Kidney (tissue), 14 donors: ENCODE results near the gene TGM1. TPM values are rescaled to one million over a fixed set of nuclear protein-coding genes. Genes with fewer than 3 reads are reported as not detected.

ENCODE experiments used
- DNase-seq, 5 donors: peaks; one replicate each; pipeline ENCODE4 v3.0.0-alpha.2; 2013 to 2020
- FAIRE-seq: peaks from 2 replicates; lab custom pipeline; 2012; peaks lifted over from hg19 to GRCh38; lab: Jason Lieb, UNC
- H3K27ac ChIP-seq, 2 donors: one replicate each; pipeline ENCODE4 v1.7.0; 2013; ENCODE audit warnings: low read depth in 2 of 2, low read length in 2 of 2, inconsistent platforms in 1 of 2
- H3K27me3 ChIP-seq: one replicate; pipeline ENCODE4 v1.7.1; 2013; ENCODE audit warnings: low read length, inconsistent platforms; ENCODE audit not compliant: control insufficient read depth, insufficient read depth
- H3K36me3 ChIP-seq, 3 donors: one replicate each; pipeline versions ENCODE4 v1.7.0 to v1.7.1; 2013; ENCODE audit warnings: low read length in 3 of 3, control low read depth in 1 of 3, inconsistent platforms in 1 of 3; ENCODE audit not compliant: insufficient read depth in 3 of 3, control insufficient read depth in 2 of 3
- H3K4me1 ChIP-seq, 3 donors: one replicate each; pipeline versions ENCODE4 v1.7.0 to v1.7.1; 2013; ENCODE audit warnings: low read length in 3 of 3, inconsistent platforms in 1 of 3, low read depth in 1 of 3; ENCODE audit not compliant: control insufficient read depth in 2 of 3, insufficient read depth in 2 of 3
- H3K4me3 ChIP-seq, 3 donors: one replicate each; pipeline versions ENCODE4 v1.7.0 to v1.8.1; 2013; ENCODE audit warnings: low read length in 3 of 3, control low read depth in 1 of 3, inconsistent platforms in 1 of 3
- H3K9ac ChIP-seq, 3 donors: one replicate each; pipeline versions ENCODE4 v1.7.0 to v1.7.1; 2013; ENCODE audit warnings: low read length in 3 of 3, control low read depth in 1 of 3, inconsistent platforms in 1 of 3
- H3K9me3 ChIP-seq, 3 donors: one replicate each; pipeline versions ENCODE4 v1.7.0 to v1.7.1; 2013; ENCODE audit warnings: low read length in 3 of 3, control low read depth in 1 of 3, inconsistent platforms in 1 of 3; ENCODE audit not compliant: control insufficient read depth in 2 of 3, insufficient read depth in 1 of 3
- intact Hi-C: fragments of 100-400 bp; cut with DNase I; formaldehyde crosslinking; loops from one replicate; pipeline ENCODE4 v1.11.1; 2022
- polyA plus RNA-seq: library from polyadenylated mRNA; stranded (reverse); fragments of 350-450 nt; fragmentation: Illumina TruSeq; extraction: RNeasy Lipid Tissue Mini Kit (QIAGEN cat#74804); gene quantifications from one replicate; pipeline ENCODE4 v1.2.3, GENCODE V29; 2014; ENCODE audit warnings: low read depth, low replicate concordance; ENCODE audit not compliant: insufficient read depth
- total RNA-seq: library from RNA; stranded (reverse); fragmentation: NEBNext Ultra II Directional; extraction: Animal tissue kit (Norgen Biotek cat#: 25700); gene quantifications from one replicate; pipeline ENCODE4 v1.2.1, GENCODE V29; 2021
- TF ChIP-seq, protein P1 (sequence below): IDR thresholded peaks from 3 replicates; pipeline ENCODE4 v1.5.1; 2012; ENCODE audit warnings: mild to moderate bottlenecking, moderate library complexity, borderline replicate concordance; ENCODE audit not compliant: insufficient read depth; ENCODE audit errors: extremely low read depth
- donor health status: control.
- donor health status: control.
- donor health status: control.
- donor health status: control.
- donor health status: control.
- donor health status: DM: yes; HTN: yes; CAD: no.
- donor health status: Normal renal cell carcinoma (clear cell type).

Gene TGM1
- total and polyA plus RNA-seq, 2 donors from 2014 or later, result 4.5 to 13.1 TPM

DNA sequence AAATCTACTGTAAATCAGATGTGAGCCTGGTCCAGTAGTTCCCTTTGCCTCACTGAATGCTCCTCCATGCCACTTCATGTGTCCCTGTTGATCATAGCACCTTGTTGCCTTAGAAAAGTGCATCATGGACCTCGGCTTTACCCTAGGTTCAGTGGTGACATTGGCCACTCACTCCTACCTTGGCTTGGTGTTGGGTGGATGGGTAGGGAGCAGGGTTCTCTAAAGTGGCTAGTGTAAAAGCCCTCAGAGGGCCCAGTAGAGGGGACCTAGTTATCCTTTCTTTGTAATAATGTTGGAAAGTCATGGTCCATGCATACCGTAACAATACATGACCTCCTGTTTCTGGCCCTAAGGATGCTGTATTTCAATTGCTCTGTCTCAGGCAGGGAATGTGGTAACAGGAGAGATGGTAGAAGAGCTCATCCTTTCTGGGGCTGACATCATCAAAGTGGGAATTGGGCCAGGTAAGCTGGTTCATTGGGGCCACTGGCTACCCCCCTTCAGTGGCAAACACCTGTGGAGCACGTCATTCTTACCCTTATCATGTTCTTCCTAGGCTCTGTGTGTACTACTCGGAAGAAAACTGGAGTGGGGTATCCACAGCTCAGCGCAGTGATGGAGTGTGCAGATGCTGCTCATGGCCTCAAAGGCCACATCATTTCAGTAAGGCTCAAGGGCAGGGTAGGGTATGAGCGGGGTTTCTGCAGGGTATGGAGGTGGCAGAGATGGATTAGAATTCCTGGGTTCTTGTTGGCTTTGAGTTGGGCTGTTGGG lies 26.1 kb downstream of the TGM1 start:
- TF ChIP-seq, protein P1, sequence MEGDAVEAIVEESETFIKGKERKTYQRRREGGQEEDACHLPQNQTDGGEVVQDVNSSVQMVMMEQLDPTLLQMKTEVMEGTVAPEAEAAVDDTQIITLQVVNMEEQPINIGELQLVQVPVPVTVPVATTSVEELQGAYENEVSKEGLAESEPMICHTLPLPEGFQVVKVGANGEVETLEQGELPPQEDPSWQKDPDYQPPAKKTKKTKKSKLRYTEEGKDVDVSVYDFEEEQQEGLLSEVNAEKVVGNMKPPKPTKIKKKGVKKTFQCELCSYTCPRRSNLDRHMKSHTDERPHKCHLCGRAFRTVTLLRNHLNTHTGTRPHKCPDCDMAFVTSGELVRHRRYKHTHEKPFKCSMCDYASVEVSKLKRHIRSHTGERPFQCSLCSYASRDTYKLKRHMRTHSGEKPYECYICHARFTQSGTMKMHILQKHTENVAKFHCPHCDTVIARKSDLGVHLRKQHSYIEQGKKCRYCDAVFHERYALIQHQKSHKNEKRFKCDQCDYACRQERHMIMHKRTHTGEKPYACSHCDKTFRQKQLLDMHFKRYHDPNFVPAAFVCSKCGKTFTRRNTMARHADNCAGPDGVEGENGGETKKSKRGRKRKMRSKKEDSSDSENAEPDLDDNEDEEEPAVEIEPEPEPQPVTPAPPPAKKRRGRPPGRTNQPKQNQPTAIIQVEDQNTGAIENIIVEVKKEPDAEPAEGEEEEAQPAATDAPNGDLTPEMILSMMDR, result no peak
- H3K27me3 ChIP-seq, result no peaks in the 10 kb centered on the region
- no peak overlapping the region for H3K4me3 ChIP-seq
- no peaks in the 10 kb centered on the region for H3K9me3 ChIP-seq
- H3K27ac ChIP-seq, result no peak overlapping the region
- intact Hi-C loops, result no loop called here
- no peak for DNase-seq
- H3K36me3 ChIP-seq, result peaks cover 8 to 49% (median 42%) of the 10 kb centered on the region in 3 donors
- no peak overlapping the region for H3K9ac ChIP-seq
- no peak for FAIRE-seq
- peaks cover 0 to 38% (median 22%) of the 10 kb centered on the region in 3 donors for H3K4me1 ChIP-seq

DNA sequence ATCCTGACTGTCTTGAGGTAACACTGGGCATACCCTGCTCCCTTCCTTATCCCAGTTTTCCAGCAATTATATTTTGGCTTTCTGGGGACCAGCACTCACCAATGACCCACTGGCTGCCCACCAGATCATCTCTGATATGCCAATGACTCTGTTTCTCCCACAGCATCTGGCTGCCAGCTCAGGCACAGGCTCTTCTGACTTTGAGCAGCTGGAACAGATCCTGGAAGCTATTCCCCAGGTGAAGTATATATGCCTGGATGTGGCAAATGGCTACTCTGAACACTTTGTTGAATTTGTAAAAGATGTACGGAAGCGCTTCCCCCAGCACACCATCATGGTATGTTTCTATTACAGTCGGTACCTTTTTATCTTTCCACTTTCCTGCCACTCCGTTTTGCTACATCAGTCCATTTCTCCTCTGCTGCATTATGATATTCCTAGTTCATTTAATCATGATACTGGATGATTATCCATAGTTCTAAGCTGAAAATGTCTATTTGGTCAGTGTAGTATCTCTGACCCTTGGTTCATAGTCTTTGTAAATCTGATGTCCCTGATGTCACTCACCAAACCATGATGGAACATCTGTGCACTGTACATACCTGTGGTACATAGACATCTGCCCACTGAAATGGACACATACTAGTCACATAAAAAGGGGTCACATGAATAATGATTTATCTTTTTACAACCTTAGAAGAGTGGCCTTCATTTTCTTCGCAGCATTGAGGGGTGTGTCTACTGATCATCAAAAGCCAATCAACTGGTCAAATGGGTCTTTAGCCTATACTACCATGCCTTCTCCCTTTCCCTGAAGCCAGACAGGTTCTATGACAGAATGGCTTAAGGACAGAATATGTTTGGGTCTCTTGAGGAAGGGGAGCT lies 26.9 kb downstream of the TGM1 start:
- FAIRE-seq (no peak), DNase-seq (no peak)
- no peak overlapping the region for H3K27ac ChIP-seq
- H3K27me3 ChIP-seq, result no peaks in the 10 kb centered on the region
- H3K36me3 ChIP-seq, result peaks cover 8 to 48% (median 41%) of the 10 kb centered on the region in 3 donors
- peaks cover 0 to 38% (median 26%) of the 10 kb centered on the region in 3 donors for H3K4me1 ChIP-seq
- no peak overlapping the region for H3K4me3 ChIP-seq
- no peak overlapping the region for H3K9ac ChIP-seq
- TF ChIP-seq, protein P1, result no peak
- intact Hi-C loops, result no loop called here
- no peaks in the 10 kb centered on the region for H3K9me3 ChIP-seq

DNA sequence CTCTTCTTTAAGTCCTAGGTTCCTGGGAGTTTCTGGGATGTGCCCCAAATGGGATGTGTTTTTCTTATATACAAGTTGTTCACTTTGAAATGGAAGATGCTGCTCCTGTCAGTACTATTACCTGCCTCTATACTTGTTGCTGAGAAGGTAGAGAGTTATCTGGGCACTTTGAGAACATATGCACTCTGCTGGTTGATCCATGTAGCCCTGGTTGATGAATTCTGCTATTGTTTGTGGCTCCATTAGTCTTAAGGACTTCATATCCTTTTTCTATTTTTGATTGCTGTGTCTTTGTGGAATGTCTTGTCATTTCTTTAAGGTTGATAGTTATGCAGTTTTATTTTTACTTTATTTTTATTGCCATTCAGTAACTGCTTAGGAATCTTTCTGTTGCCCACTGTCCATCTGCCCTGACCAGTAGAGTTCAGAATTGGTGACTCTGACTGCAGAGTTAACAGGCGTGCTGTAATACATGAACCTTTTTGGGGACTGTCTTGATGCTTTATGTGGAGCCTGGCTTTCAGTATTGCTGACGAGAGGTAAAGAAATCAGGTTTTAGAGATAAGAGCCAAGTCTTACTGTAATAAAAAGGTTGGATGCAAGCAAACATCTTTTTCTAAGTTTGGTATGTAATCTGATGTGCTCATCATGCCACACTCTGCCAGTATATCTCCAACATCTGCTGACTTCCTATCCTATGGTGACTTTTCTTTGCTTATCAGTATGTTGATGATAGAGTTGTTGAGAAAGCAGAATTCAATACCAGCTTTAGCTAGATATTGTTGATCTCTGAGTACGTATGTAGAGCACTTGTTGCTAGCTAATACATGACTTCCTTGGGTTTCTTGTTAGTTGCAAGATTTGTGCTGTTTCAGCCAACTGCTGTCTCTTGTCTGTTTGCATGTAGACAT lies 28.6 kb downstream of the TGM1 start:
- no peak overlapping the region for H3K9ac ChIP-seq
- intact Hi-C loops, result no loop called here
- H3K27me3 ChIP-seq, result no peaks in the 10 kb centered on the region
- TF ChIP-seq, protein P1, result no peak
- H3K36me3 ChIP-seq, result peaks cover 8 to 32% (median 26%) of the 10 kb centered on the region in 3 donors
- no peaks in the 10 kb centered on the region for H3K9me3 ChIP-seq
- DNase-seq (no peak), FAIRE-seq (no peak)
- H3K27ac ChIP-seq, result no peak overlapping the region
- H3K4me1 ChIP-seq, result peaks cover 0 to 25% (median 13%) of the 10 kb centered on the region in 3 donors
- no peak overlapping the region for H3K4me3 ChIP-seq
